GM19468 (cell line): ENCODE measurements around the gene VAMP5.
"Not testable (repeated sequence)": the region's sequence is repeated elsewhere in the genome, so short reads cannot be mapped to it uniquely, and the experiment has no call there.

Experiments
- ATAC-seq: cut with Tn5 transposase; IDR thresholded peaks from one replicate; pipeline ENCODE4 v1.9.1; 2021; ENCODE audit warnings: mild to moderate bottlenecking, moderate library complexity, moderate number of reproducible peaks; ENCODE audit not compliant: unreplicated experiment; ENCODE audit errors: extremely low read depth

The VAMP5 gene

GRCh38 chr2:85584354-85584856, at the start of gene VAMP5:
Gene VAMP5 (plus strand): TSS chr2:85584431. CDS start chr2:85584491, 60 bp downstream.
- no peak for ATAC-seq

- no peak for ATAC-seq
Observed at GRCh38 chr2:85534881-85535280, 49.4 kb upstream of the VAMP5 start.

- ATAC-seq, result no peak
Observed at GRCh38 chr2:85536479-85536878, 47.8 kb upstream of the VAMP5 start.

GRCh38 chr2:85537600-85538506, 46.4 kb upstream of the VAMP5 start:
- ATAC-seq, result no peak

DNA sequence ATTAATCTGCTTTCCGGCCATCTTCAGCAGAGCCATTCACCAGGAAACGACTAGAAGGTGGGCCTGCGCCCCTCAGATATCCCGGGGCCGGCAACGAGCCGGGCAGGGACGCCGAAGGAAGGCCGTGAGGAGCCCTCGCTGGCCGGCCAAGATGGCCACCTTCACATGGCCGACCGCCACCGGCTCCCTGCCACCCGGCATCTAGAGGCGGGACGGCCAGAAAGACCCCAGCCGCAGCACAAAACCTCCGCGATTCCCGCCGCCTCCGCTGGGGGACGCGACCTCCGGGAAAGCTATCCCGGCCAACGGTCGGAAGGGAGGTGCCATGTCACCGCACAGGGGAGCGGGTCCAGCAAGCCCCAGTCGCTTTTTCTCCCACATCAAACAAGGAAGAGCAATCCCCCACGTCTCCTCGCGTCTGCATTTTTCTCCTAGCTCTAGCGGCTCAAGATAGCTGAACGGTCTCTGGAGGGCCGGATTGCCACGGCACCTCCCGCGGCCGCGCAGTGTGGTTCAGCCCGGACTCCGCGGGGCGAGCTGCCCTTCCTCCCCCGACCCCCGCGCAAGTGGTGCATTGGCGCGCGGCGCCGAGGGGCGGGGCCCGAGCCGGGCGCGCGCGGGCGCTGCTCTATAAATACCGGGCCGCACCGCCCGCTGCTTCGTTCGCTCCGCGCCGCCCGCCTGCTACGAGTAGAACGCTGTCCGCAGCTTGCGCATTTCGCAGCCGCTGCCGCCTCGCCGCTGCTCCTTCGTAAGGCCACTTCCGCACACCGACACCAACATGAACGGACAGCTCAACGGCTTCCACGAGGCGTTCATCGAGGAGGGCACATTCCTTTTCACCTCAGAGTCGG, 45.5 kb upstream of the VAMP5 start, which contains the start of gene MAT2A:
Gene MAT2A, plus strand, starts transcription at position 662 of the 854 bp plus-strand sequence. Its CDS starts 120 bp downstream, at position 782.
- peak; percentile 58 for ATAC-seq

DNA sequence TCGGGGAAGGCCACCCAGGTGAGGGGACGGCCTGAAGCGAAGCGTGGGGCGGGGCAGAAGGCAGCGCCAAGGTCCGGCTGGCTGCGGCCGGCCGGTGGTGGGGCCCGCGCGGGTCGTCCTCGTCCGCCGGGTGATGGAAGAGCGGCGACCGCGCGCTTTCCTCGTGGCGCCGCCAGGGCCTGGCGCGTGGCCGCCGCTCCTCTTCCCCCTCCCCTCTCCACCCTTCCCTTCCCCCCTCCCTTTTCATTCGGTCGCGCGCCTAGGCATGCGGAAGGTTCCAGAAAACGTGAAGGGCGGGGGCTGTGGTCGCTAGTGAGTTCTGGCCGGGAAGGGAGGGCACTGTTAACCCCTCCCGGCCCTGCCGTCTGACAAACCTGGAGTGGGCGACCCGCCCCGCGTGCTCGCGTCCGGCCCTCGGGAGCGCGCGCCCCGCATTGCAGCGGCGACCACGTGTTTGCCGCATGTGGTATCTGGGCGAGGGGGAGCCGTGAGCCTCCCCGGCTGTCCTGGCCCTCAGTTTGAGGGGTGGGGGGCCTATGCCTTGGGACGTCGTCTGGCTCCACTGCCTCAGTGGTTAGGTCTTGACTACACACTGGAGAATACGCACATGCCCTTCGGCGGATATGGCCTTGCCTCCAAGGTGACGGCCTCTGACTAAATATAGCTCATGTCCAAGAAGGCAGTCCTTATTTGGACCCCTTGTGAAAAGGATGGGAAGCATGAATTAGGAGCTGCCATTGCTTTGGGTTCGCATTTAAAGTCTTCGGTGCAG, 44.7 kb upstream of the VAMP5 start:
- ATAC-seq, result peak; percentile 2

- ATAC-seq, result no peak
Observed at GRCh38 chr2:85540133-85540648, 44.0 kb upstream of the VAMP5 start.

- ATAC-seq, result no peak
Observed at GRCh38 chr2:85541262-85541661, 43.0 kb upstream of the VAMP5 start.

DNA sequence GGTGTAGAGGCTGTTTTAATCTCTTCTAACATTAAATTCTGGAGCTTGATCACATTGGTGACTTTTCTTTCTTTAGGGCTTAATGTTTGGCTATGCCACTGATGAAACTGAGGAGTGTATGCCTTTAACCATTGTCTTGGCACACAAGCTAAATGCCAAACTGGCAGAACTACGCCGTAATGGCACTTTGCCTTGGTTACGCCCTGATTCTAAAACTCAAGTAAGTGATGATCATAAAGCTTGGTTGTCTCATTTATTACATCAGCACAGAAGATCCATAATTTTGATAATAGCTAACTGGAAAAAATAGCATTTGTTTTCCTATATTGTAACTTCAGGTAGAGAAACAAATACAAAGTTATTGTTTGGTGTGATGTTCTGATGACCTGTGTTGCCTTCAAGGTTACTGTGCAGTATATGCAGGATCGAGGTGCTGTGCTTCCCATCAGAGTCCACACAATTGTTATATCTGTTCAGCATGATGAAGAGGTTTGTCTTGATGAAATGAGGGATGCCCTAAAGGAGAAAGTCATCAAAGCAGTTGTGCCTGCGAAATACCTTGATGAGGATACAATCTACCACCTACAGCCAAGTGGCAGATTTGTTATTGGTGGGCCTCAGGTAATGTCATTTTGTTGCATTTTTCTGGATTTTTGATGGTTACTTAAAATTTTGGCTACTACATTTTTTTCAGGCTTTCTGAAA, 42.3 kb upstream of the VAMP5 start:
- ATAC-seq, result no peak

DNA sequence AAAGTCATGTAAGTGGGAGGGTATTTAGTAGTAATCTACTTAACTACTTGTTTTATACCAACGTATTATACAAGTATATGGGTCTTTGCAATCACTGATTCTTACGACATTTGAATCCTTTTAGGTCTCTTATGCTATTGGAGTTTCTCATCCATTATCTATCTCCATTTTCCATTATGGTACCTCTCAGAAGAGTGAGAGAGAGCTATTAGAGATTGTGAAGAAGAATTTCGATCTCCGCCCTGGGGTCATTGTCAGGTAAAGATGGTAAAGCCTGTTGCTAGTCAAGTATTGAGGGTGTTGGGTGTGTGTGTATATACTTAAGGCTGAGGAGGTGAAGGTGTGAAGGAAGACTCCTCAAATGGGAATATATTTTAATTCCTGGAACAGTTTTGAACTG, 41.5 kb upstream of the VAMP5 start:
- ATAC-seq, result no peak

GRCh38 chr2:85544254-85544691, 40.0 kb upstream of the VAMP5 start:
- ATAC-seq, result not testable (repeated sequence)

DNA sequence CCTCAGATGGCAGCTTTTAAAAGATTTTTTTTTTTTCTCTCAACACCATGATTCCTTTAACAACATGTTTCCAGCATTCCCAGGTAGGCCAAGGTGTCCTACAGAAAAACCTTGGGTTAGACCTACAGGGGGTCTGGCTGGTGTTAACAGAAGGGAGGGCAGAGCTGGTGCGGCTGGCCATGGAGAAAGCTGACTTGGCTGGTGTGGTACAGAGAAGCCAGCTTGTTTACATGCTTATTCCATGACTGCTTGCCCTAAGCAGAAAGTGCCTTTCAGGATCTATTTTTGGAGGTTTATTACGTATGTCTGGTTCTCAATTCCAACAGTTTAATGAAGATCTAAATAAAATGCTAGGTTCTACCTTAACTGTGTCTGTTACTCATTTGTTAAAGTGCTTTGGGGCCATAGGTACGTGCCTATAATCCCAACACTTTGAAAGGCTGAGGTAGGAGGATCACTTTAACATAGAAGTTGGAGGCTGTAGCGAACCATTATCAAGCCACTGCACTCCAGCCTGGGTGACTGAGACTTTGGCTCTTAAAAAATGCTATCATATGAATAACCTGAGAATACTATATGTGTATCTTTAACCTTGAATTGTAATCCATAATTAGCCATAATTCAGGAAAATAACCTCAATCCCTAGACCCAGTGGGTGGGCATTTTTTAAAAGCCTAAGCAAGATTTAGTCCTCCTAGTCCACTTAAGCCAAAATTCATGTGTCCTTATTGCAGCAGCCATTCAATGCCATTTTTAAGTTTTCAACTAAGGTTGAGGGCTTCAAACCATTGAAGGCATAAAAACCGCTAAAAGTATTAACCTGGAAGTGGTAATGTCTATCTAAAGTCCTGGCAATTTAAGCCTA, 39.1 kb upstream of the VAMP5 start:
- ATAC-seq, result not testable (repeated sequence)

DNA sequence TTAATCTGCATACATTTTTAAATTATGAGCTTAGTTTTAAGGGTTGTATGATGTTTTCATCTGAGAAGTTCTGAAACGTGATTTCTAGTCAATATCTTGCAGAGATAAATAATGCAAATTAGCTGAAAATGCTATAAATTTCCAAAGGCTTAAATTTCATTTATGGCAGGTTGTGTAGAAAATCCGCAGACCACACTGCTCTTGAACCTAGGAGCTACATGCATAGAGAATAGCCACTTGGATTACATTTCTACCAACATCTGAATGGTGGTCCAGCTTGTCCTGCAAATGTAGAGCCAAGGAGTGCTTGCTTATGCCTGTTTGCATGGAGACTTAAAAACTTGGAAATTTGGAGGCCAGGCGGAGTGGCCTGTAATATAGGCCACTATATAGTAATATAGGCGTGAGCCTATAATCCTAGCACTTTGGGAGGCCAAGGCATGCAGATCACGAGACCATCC, 38.4 kb upstream of the VAMP5 start:
- ATAC-seq, result no peak

GRCh38 chr2:85547089-85547858, 37.0 kb upstream of the VAMP5 start:
- no peak for ATAC-seq

- no peak for ATAC-seq
Observed at GRCh38 chr2:85547859-85548607, 36.2 kb upstream of the VAMP5 start.

GRCh38 chr2:85548608-85548900, 35.7 kb upstream of the VAMP5 start:
- ATAC-seq, result no peak

GRCh38 chr2:85549095-85549494, 35.1 kb upstream of the VAMP5 start:
- ATAC-seq, result no peak
